Stimulated activated memory B cell treated with anti-CD40 and anti-IgM and Interleukin-4, amounts not matched to agents 10 μg/mL and 1 μg/mL and 100 μg/mL, for 72 hours (primary cell): ENCODE data around the gene FZR1.
"Not testable (repeated sequence)": the region's sequence is repeated elsewhere in the genome, so short reads cannot be mapped to it uniquely, and the experiment has no call there.

ENCODE experiments used
- ATAC-seq: fragments of 150-1000 bp; cut with Tn5 transposase; 2 replicates; pipeline ENCODE4 v1.10.0; 2021
- H3K27ac Mint-ChIP-seq: one replicate; pipeline ENCODE4 v1.8.0; 2022; ENCODE audit warnings: mild to moderate bottlenecking, mixed read lengths
- H3K27me3 Mint-ChIP-seq: one replicate; pipeline ENCODE4 v1.8.0; 2022; ENCODE audit warnings: mixed read lengths
- H3K36me3 Mint-ChIP-seq: one replicate; pipeline ENCODE4 v1.8.0; 2022; ENCODE audit warnings: mixed read lengths
- H3K4me1 Mint-ChIP-seq: one replicate; pipeline ENCODE4 v1.8.0; 2022; ENCODE audit warnings: mixed read lengths
- H3K4me3 Mint-ChIP-seq: one replicate; pipeline ENCODE4 v1.8.0; 2022; ENCODE audit warnings: mild to moderate bottlenecking, moderate library complexity, mixed read lengths
- H3K9me3 Mint-ChIP-seq: one replicate; pipeline ENCODE4 v1.8.0; 2022; ENCODE audit warnings: mixed read lengths

FZR1 gene

GRCh38 chr19:3500429-3501101, 5.5 kb upstream of the FZR1 start, which contains the start of gene DOHH:
TSS of gene DOHH (minus strand) at chr19:3500674. CDS start at chr19:3496814, 3,860 bp downstream.
- no peaks in the 10 kb centered on the region for H3K27me3 Mint-ChIP-seq
- peaks cover 35% of the 10 kb centered on the region for H3K4me1 Mint-ChIP-seq
- peak; percentile 94 for ATAC-seq
- H3K27ac Mint-ChIP-seq: peak within 1 kb of the TSS; percentile 97
- peak within 1 kb of the TSS; percentile 89 for H3K4me3 Mint-ChIP-seq
- H3K9me3 Mint-ChIP-seq: no peaks in the 10 kb centered on the region
- H3K36me3 Mint-ChIP-seq: peaks cover 16% of the 10 kb centered on the region

GRCh38 chr19:3501780-3502179, 4.3 kb upstream of the FZR1 start:
- H3K9me3 Mint-ChIP-seq: no peaks in the 10 kb centered on the region
- ATAC-seq: no peak
- H3K4me3 Mint-ChIP-seq: no peak overlapping the region
- peaks cover 6% of the 10 kb centered on the region for H3K36me3 Mint-ChIP-seq
- H3K27ac Mint-ChIP-seq: no peak overlapping the region
- H3K27me3 Mint-ChIP-seq: no peaks in the 10 kb centered on the region
- H3K4me1 Mint-ChIP-seq: peaks cover 37% of the 10 kb centered on the region

GRCh38 chr19:3503036-3503572, 3.0 kb upstream of the FZR1 start:
- Mint-ChIP-seq H3K27me3 (no peaks in the 10 kb centered on the region), H3K4me1 (peaks cover 41% of the 10 kb centered on the region), H3K27ac (peak overlapping the region; percentile 82), H3K9me3 (no peaks in the 10 kb centered on the region), H3K4me3 (no peak overlapping the region), H3K36me3 (no peaks in the 10 kb centered on the region)
- no peak for ATAC-seq

DNA sequence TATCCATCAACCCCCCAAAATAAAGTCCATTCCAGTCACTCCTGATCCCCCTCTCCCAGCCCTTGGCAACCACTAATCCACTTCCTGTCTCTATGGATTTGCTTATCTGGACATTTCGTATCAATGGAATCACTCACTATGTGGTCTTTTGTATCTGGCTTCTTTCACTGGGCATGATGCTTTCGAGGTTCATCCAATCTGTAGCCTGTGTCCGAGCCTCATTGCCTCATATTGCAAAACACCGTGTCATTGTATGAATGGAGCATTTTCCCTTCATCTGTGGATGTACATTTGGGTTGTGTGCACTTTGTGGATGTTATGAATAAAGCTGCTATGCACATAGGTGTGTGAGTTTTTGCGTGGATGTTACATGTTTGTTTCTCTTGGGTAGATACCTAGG, 1.4 kb upstream of the FZR1 start:
- H3K4me1 Mint-ChIP-seq: peaks cover 44% of the 10 kb centered on the region
- peaks cover 9% of the 10 kb centered on the region for H3K36me3 Mint-ChIP-seq
- peak overlapping the region; percentile 82 for H3K27ac Mint-ChIP-seq
- H3K4me3 Mint-ChIP-seq: peak overlapping the region; percentile 85
- ATAC-seq: no peak
- H3K9me3 Mint-ChIP-seq: no peaks in the 10 kb centered on the region
- no peaks in the 10 kb centered on the region for H3K27me3 Mint-ChIP-seq

GRCh38 chr19:3506384-3507340, 551 bp downstream of the FZR1 start:
- Mint-ChIP-seq H3K27ac (peak overlapping the region; percentile 82), H3K4me1 (peaks cover 49% of the 10 kb centered on the region), H3K36me3 (peaks cover 19% of the 10 kb centered on the region), H3K9me3 (no peaks in the 10 kb centered on the region), H3K27me3 (no peaks in the 10 kb centered on the region), H3K4me3 (peak overlapping the region; percentile 95)
- ATAC-seq: peak; percentile 2

DNA sequence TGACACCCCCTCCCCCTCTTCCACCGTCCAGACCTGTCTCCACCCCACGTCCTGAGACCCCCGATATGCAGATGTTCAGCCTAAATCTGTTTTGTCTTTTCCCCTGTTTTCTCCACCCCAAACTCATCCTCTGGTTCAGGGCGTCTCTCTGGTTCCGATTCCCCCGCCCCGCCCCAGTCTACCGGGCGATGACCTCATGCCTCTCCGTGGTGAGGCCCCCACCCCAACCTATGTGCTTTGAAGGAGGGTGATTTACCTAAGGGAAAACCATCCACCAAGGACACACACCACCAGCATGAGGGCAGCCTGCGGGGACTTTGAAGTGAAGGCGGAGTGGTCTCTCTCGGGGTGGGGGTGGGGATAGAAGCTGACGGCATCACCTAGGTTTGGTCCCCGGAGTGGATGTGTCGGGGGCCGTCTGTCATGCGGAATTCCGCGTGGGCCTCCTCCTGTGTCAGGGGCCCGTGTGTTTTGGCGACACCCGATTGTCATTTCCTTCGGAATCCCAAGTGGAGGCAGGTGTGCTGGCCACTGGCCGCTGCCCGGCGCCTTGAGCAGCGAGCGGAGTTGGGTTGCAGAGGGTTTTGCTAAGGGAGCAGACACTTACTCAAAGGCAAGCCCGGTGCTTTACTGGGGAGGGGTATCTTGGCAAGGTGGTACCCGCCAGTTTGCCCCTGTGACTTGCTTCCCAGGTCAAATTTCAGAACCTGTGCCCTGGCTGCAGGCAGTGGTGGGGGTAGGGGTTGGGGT, 1.4 kb downstream of the FZR1 start:
- ATAC-seq: no peak
- no peaks in the 10 kb centered on the region for H3K9me3 Mint-ChIP-seq
- peaks cover 55% of the 10 kb centered on the region for H3K4me1 Mint-ChIP-seq
- no peaks in the 10 kb centered on the region for H3K27me3 Mint-ChIP-seq
- peak overlapping the region; percentile 82 for H3K27ac Mint-ChIP-seq
- peaks cover 19% of the 10 kb centered on the region for H3K36me3 Mint-ChIP-seq
- peak overlapping the region; percentile 95 for H3K4me3 Mint-ChIP-seq

DNA sequence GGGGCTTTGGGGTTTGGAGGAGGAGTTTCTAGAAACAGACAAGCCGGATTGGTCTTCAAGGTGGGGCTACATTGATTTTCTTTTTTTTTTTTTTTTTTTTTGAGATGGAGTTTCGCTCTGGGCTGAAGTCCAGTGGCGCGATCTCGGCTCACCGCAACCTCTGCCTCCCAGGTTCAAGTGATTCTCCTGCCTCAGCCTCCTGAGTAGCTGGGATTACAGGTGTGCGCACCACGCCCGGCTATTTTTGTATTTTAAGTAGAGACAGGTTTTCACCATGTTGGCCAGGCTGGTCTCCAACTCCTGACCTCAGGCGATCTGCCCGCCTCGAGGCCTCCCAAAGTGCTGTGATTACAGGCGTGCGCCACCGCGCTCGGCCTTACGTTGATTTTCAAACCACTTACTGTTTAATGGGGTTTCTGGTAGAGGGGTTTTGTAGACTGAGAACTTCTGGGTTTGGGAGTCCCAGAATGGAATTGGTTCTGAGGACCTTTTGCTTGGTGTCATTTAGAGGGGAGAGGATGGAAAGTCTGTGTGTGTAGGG, 2.1 kb downstream of the FZR1 start:
- ATAC-seq, H3K27ac Mint-ChIP-seq, H3K9me3 Mint-ChIP-seq, H3K27me3 Mint-ChIP-seq: not testable (repeated sequence)
- H3K4me1 Mint-ChIP-seq: peaks cover 55% of the 10 kb centered on the region
- H3K36me3 Mint-ChIP-seq: peaks cover 19% of the 10 kb centered on the region
- H3K4me3 Mint-ChIP-seq: peak overlapping the region; percentile 30

GRCh38 chr19:3508771-3509535, 2.8 kb downstream of the FZR1 start:
- peak overlapping the region; percentile 14 for H3K4me3 Mint-ChIP-seq
- peak overlapping the region; percentile 5 for H3K27ac Mint-ChIP-seq
- peaks cover 61% of the 10 kb centered on the region for H3K4me1 Mint-ChIP-seq

DNA sequence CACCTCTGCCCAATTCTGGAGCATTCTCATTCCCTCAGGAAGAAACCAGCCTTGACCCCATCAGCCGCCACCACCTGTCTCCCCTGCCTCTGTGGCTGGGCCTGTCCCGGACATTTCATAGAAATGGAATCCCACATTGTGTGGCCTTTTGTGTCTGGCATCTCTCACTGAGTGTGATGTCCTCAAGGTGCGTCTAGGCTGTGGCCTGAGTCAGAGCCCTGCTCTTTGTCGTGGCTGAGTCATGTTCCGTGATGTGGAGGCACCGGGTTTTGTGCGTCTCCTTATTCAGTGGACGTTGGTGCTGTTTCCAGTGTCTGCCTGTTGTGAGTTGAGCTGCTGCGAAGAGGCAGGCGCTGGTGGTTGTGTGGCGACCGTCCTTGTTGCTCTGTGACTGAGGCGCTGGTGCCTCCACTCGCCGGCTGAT, 3.5 kb downstream of the FZR1 start:
- Mint-ChIP-seq H3K9me3 (no peaks in the 10 kb centered on the region), H3K4me3 (peak overlapping the region; percentile 14), H3K4me1 (peaks cover 66% of the 10 kb centered on the region), H3K36me3 (peaks cover 25% of the 10 kb centered on the region), H3K27me3 (no peaks in the 10 kb centered on the region), H3K27ac (peak overlapping the region; percentile 5)
- ATAC-seq: no peak

More at GRCh38 chr19:3508771-3509535, 2.8 kb downstream of the FZR1 start:
- ATAC-seq: no peak
- Mint-ChIP-seq H3K9me3 (no peaks in the 10 kb centered on the region), H3K27me3 (no peaks in the 10 kb centered on the region), H3K36me3 (peaks cover 19% of the 10 kb centered on the region)

GRCh38 chr19:3510727-3511126, 4.6 kb downstream of the FZR1 start:
- ATAC-seq: no peak
- no peak overlapping the region for H3K4me3 Mint-ChIP-seq
- H3K27me3 Mint-ChIP-seq: no peaks in the 10 kb centered on the region
- H3K9me3 Mint-ChIP-seq: no peaks in the 10 kb centered on the region
- no peak overlapping the region for H3K27ac Mint-ChIP-seq
- H3K36me3 Mint-ChIP-seq: peaks cover 26% of the 10 kb centered on the region
- H3K4me1 Mint-ChIP-seq: peaks cover 70% of the 10 kb centered on the region

- H3K4me3 Mint-ChIP-seq: no peak overlapping the region
- ATAC-seq: no peak
- H3K27ac Mint-ChIP-seq: no peak overlapping the region
- H3K36me3 Mint-ChIP-seq: peaks cover 26% of the 10 kb centered on the region
- no peaks in the 10 kb centered on the region for H3K9me3 Mint-ChIP-seq
- no peaks in the 10 kb centered on the region for H3K27me3 Mint-ChIP-seq
- peaks cover 79% of the 10 kb centered on the region for H3K4me1 Mint-ChIP-seq
Measured at GRCh38 chr19:3511506-3512251, 5.6 kb downstream of the FZR1 start.

DNA sequence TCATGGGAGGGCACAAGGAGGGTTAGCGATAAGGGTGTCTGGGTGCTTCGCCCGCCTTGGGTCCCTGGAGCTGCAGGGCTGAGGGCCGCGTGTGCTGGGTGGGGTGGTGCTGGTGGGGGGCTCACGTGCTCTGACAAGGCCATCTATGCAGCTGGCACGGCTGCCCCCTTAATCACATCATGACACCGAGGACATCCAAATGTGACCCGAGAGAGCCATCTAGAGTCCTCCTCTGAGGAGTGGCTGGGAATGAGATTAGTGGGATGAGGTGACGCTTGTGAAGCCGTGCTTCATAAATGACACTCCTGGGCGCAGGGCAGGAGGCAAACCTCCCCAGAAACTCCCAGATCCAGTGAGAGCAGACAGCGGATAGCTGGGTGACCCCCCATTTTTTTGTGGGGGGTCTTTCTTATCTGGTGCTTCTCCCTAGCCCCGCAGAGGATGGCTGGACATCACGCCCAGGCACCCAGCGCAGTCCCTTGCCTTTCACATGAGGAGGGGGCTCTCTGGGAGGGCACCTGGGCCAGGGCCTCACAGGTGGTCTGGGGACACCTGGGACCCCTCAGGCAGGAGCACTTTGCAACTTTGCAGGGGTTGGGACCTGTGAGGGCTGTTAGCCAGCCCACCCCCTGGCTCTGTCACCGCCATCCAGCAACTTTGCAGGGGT, 6.6 kb downstream of the FZR1 start:
- H3K4me1 Mint-ChIP-seq: peaks cover 75% of the 10 kb centered on the region
- ATAC-seq: no peak
- H3K27me3 Mint-ChIP-seq: no peaks in the 10 kb centered on the region
- no peaks in the 10 kb centered on the region for H3K9me3 Mint-ChIP-seq
- H3K27ac Mint-ChIP-seq: no peak overlapping the region
- peaks cover 26% of the 10 kb centered on the region for H3K36me3 Mint-ChIP-seq
- H3K4me3 Mint-ChIP-seq: no peak overlapping the region
